Measurements from ENCODE around the gene MAST3.

Gene MAST3

GRCh38 chr19:18120127-18120526, 22.5 kb downstream of the MAST3 start:
- Mint-ChIP-seq H3K27ac (no peak overlapping the region), H3K36me3 (ENCODE audit: low read depth) (peaks cover 8% of the 10 kb centered on the region), H3K4me3 (peak overlapping the region; percentile 16), H3K4me1 (peaks cover 42% of the 10 kb centered on the region), H3K27me3 (ENCODE audit: low read depth, poor library complexity) (peaks cover 6% of the 10 kb centered on the region), H3K9me3 (no peaks in the 10 kb centered on the region)
- TF ChIP-seq, protein P1, sequence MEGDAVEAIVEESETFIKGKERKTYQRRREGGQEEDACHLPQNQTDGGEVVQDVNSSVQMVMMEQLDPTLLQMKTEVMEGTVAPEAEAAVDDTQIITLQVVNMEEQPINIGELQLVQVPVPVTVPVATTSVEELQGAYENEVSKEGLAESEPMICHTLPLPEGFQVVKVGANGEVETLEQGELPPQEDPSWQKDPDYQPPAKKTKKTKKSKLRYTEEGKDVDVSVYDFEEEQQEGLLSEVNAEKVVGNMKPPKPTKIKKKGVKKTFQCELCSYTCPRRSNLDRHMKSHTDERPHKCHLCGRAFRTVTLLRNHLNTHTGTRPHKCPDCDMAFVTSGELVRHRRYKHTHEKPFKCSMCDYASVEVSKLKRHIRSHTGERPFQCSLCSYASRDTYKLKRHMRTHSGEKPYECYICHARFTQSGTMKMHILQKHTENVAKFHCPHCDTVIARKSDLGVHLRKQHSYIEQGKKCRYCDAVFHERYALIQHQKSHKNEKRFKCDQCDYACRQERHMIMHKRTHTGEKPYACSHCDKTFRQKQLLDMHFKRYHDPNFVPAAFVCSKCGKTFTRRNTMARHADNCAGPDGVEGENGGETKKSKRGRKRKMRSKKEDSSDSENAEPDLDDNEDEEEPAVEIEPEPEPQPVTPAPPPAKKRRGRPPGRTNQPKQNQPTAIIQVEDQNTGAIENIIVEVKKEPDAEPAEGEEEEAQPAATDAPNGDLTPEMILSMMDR (IDR thresholded peaks at IDR 0.05): no peak
- no peak for DNase-seq

DNA sequence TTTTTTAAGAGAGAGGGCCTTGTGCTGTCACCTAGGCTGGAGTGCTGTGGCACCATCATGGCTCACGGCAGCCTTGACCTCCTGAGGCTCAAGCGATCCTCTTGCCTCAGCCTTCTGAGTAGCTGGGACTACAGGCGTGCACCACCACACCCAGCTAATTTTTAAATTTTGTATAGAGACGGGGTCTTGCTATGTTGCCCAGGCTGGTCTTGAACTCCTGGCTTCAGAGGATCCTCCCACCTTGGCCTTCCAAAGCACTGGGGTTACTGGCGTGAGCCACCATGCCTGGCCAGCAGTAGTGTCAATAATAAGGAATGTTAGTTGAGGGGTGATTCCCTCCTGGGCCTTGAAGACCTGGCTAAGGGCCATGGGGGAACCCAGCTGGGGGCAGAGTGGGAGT, 23.6 kb downstream of the MAST3 start:
- no peak overlapping the region for H3K4me3 Mint-ChIP-seq

GRCh38 chr19:18122424-18122823, 24.8 kb downstream of the MAST3 start:
- no peak for DNase-seq
- H3K27me3 Mint-ChIP-seq (ENCODE audit: low read depth, poor library complexity): peaks cover 6% of the 10 kb centered on the region
- H3K4me1 Mint-ChIP-seq: peaks cover 36% of the 10 kb centered on the region
- peaks cover 15% of the 10 kb centered on the region for H3K36me3 Mint-ChIP-seq (ENCODE audit: low read depth)
- TF ChIP-seq, protein P1 (IDR thresholded peaks at IDR 0.05): no peak
- H3K9me3 Mint-ChIP-seq: no peaks in the 10 kb centered on the region
- H3K4me3 Mint-ChIP-seq: no peak overlapping the region
- H3K27ac Mint-ChIP-seq: peak overlapping the region; percentile 54

More for the DNA sequence above, 23.6 kb downstream of the MAST3 start:
- H3K9me3 Mint-ChIP-seq: no peaks in the 10 kb centered on the region
- H3K27ac Mint-ChIP-seq: no peak overlapping the region
- TF ChIP-seq, protein P1 (IDR thresholded peaks at IDR 0.05): no peak
- DNase-seq: no peak
- peaks cover 42% of the 10 kb centered on the region for H3K4me1 Mint-ChIP-seq
- H3K27me3 Mint-ChIP-seq (ENCODE audit: low read depth, poor library complexity): peaks cover 6% of the 10 kb centered on the region
- H3K36me3 Mint-ChIP-seq (ENCODE audit: low read depth): peaks cover 12% of the 10 kb centered on the region

- H3K9me3 Mint-ChIP-seq: no peaks in the 10 kb centered on the region
- peaks cover 15% of the 10 kb centered on the region for H3K36me3 Mint-ChIP-seq (ENCODE audit: low read depth)
- DNase-seq: peak; percentile 29
- peaks cover 33% of the 10 kb centered on the region for H3K4me1 Mint-ChIP-seq
- TF ChIP-seq, protein P1 (IDR thresholded peaks at IDR 0.05): no peak
- peak overlapping the region; percentile 77 for H3K27ac Mint-ChIP-seq
- H3K27me3 Mint-ChIP-seq (ENCODE audit: low read depth, poor library complexity): peaks cover 6% of the 10 kb centered on the region
- H3K4me3 Mint-ChIP-seq: no peak overlapping the region
Observed at GRCh38 chr19:18122860-18123795, 25.6 kb downstream of the MAST3 start.

DNA sequence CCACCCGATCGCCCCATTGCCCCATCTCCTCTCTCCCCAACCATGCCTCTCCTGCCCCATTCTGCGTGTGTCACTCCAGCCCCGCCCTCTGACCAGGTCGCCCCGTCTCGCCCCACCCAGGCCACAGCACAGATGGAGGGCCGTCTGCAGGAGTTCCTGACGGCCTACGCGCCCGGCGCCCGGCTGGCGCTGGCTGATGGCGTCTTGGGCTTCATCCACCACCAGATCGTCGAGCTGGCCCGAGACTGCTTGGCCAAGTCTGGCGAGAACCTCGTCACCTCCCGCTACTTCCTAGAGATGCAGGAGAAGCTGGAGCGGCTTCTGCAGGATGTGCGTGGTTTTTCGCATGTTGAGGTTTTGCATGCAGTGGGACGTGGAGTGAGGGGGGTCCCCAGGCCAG, 26.2 kb downstream of the MAST3 start:
- peak overlapping the region; percentile 77 for H3K27ac Mint-ChIP-seq
- H3K9me3 Mint-ChIP-seq: no peaks in the 10 kb centered on the region
- H3K36me3 Mint-ChIP-seq (ENCODE audit: low read depth): peaks cover 20% of the 10 kb centered on the region
- H3K27me3 Mint-ChIP-seq (ENCODE audit: low read depth, poor library complexity): peaks cover 6% of the 10 kb centered on the region
- TF ChIP-seq, protein P1 (IDR thresholded peaks at IDR 0.05): no peak
- H3K4me1 Mint-ChIP-seq: peaks cover 26% of the 10 kb centered on the region
- DNase-seq: no peak
- no peak overlapping the region for H3K4me3 Mint-ChIP-seq

Measured in nephron progenitor cell (in vitro differentiated cells).